Right lobe of liver (tissue), 4 donors: ENCODE measurements around the gene CERS6.

Experiments used
- POLR2A ChIP-seq: fragments of 450-650 bp; IDR thresholded peaks from one replicate; pipeline ENCODE4 v1.6.1; 2017; ENCODE audit warnings: antibody characterized with exemption, mild to moderate bottlenecking
- TF ChIP-seq, protein P1 (sequence below), 4 donors: fragments of 200-600 bp in 3 of 4; fragments of 450-650 bp in 1 of 4; IDR thresholded peaks; one replicate each; pipeline versions ENCODE4 v1.5.1 to v1.8.0; 2016 to 2022; ENCODE audit warnings: antibody characterized with exemption in 4 of 4, mild to moderate bottlenecking in 2 of 4
- donor health status: DM: no; HTN: no; CAD: no.
- donor health status: DM: no; HTN: no; CAD: no.
- donor health status: DM: no; HTN: yes; CAD: no.

DNA sequence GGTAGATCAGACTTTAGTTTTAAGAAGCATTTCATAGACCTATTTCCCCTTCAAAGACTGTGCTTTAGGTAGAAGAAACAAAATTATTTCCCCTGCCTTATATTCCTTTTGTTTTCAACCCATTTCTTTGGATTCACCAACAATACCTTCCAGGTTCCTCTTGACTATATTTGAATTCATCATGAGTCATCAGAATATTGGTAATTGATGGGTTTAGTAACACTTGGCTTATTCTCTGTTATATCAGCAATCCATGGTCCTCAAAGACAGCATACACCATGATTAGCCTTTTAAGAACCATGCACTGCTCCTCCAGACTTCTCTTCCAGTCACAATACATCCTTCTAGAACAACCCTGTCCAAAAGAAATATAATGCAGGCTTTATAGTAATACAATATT lies 263.4 kb downstream of the CERS6 start:
- no peak for TF ChIP-seq POLR2A
- TF ChIP-seq, protein P1, sequence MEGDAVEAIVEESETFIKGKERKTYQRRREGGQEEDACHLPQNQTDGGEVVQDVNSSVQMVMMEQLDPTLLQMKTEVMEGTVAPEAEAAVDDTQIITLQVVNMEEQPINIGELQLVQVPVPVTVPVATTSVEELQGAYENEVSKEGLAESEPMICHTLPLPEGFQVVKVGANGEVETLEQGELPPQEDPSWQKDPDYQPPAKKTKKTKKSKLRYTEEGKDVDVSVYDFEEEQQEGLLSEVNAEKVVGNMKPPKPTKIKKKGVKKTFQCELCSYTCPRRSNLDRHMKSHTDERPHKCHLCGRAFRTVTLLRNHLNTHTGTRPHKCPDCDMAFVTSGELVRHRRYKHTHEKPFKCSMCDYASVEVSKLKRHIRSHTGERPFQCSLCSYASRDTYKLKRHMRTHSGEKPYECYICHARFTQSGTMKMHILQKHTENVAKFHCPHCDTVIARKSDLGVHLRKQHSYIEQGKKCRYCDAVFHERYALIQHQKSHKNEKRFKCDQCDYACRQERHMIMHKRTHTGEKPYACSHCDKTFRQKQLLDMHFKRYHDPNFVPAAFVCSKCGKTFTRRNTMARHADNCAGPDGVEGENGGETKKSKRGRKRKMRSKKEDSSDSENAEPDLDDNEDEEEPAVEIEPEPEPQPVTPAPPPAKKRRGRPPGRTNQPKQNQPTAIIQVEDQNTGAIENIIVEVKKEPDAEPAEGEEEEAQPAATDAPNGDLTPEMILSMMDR (IDR thresholded peaks at IDR 0.05) = no peak
